Cardiac muscle cell (in vitro differentiated cells and primary cell): ENCODE measurements around the gene CHN2. TPM values are rescaled to one million over a fixed set of nuclear protein-coding genes. Genes with fewer than 3 reads are reported as not detected.

ENCODE experiments used
- DNase-seq, 2 donors: peaks; one replicate each; pipeline versions ENCODE4 v3.0.0 to v3.0.0-alpha.2; 2010 to 2017; ENCODE audit warnings: low read depth in 1 of 2, low spot score in 1 of 2
- H3K27ac ChIP-seq: fragments of 200-600 bp; sonication (generic); 2 replicates; pipeline ENCODE4 v1.5.1; 2016
- H3K27me3 ChIP-seq: fragments of 200-600 bp; sonication (generic); 2 replicates; pipeline ENCODE4 v1.6.0; 2016; ENCODE audit warnings: control low read depth
- H3K36me3 ChIP-seq: fragments of 200-600 bp; sonication (generic); 2 replicates; pipeline ENCODE4 v1.5.1; 2016; ENCODE audit warnings: control low read depth
- H3K4me1 ChIP-seq: fragments of 200-600 bp; sonication (generic); 2 replicates; pipeline ENCODE4 v1.8.1; 2017; ENCODE audit warnings: low read depth, mild to moderate bottlenecking, mixed run types
- H3K4me3 ChIP-seq: fragments of 200-600 bp; sonication (generic); 2 replicates; pipeline ENCODE4 v1.5.1; 2016; ENCODE audit warnings: mild to moderate bottlenecking
- H3K9me3 ChIP-seq: fragments of 200-600 bp; sonication (generic); 2 replicates; pipeline ENCODE4 v1.5.1; 2017; ENCODE audit warnings: low read depth, mild to moderate bottlenecking, control low read depth
- CTCF ChIP-seq: IDR thresholded peaks from 2 replicates; pipeline ENCODE4 v1.5.1; 2012; ENCODE audit warnings: low read depth, mild to moderate bottlenecking, low read length
- polyA plus RNA-seq: library from polyadenylated mRNA; unstranded; fragments of >200 nt; fragmentation: Nextera tagmentation; extraction: Ambion mirVana; gene quantifications from 2 replicates; pipeline ENCODE4 v1.2.1, GENCODE V29; 2016
- total RNA-seq: library from RNA; depleted of rRNA; stranded (reverse); fragments of >200 nt; gene quantifications from 2 replicates; pipeline ENCODE4 v1.2.3, GENCODE V29; 2016

Gene CHN2
- total and polyA plus RNA-seq, 2 experiments from 2014 or later: 16.0 to 30.5 TPM

- H3K4me3 ChIP-seq: no peak overlapping the region
- no peak overlapping the region for H3K27ac ChIP-seq
- no peaks in the 10 kb centered on the region for H3K4me1 ChIP-seq
- DNase-seq: no peak
- no peaks in the 10 kb centered on the region for H3K36me3 ChIP-seq
- H3K27me3 ChIP-seq: no peaks in the 10 kb centered on the region
- H3K9me3 ChIP-seq: no peaks in the 10 kb centered on the region
- no peak for TF ChIP-seq CTCF
These were observed 26.9 kb upstream of the CHN2 start for GRCh38 chr7:29167721-29168120.

- Histone ChIP-seq H3K27ac (no peak overlapping the region), H3K27me3 (no peaks in the 10 kb centered on the region), H3K4me1 (no peaks in the 10 kb centered on the region), H3K36me3 (no peaks in the 10 kb centered on the region), H3K4me3 (no peak overlapping the region), H3K9me3 (no peaks in the 10 kb centered on the region)
- DNase-seq: no peak
- TF ChIP-seq CTCF: no peak
These were observed 23.8 kb upstream of the CHN2 start for GRCh38 chr7:29170781-29171180.

- no peaks in the 10 kb centered on the region for H3K4me1 ChIP-seq
- no peaks in the 10 kb centered on the region for H3K27me3 ChIP-seq
- H3K9me3 ChIP-seq: no peaks in the 10 kb centered on the region
- TF ChIP-seq CTCF: no peak
- H3K27ac ChIP-seq: no peak overlapping the region
- H3K36me3 ChIP-seq: no peaks in the 10 kb centered on the region
- DNase-seq: no peak
- no peak overlapping the region for H3K4me3 ChIP-seq
These were observed 21.1 kb upstream of the CHN2 start for GRCh38 chr7:29173458-29173857.

GRCh38 chr7:29177963-29178600, 16.5 kb upstream of the CHN2 start:
- H3K4me1 ChIP-seq: no peaks in the 10 kb centered on the region
- no peak overlapping the region for H3K27ac ChIP-seq
- no peak overlapping the region for H3K4me3 ChIP-seq
- peak in 1 of 2 donors; percentile 58 for DNase-seq
- no peak for TF ChIP-seq CTCF
- no peaks in the 10 kb centered on the region for H3K36me3 ChIP-seq
- H3K9me3 ChIP-seq: no peaks in the 10 kb centered on the region
- no peaks in the 10 kb centered on the region for H3K27me3 ChIP-seq

- Histone ChIP-seq H3K4me3 (no peak overlapping the region), H3K36me3 (no peaks in the 10 kb centered on the region), H3K4me1 (no peaks in the 10 kb centered on the region), H3K27ac (no peak overlapping the region), H3K27me3 (no peaks in the 10 kb centered on the region), H3K9me3 (no peaks in the 10 kb centered on the region)
- DNase-seq: no peak
- no peak for TF ChIP-seq CTCF
These were observed 15.5 kb upstream of the CHN2 start for GRCh38 chr7:29179115-29179514.
